ENCODE results near the gene RIN3. TPM values are rescaled to one million over a fixed set of nuclear protein-coding genes. Genes with fewer than 3 reads are reported as not detected.
"Not testable (repeated sequence)": the region's sequence is repeated elsewhere in the genome, so short reads cannot be mapped to it uniquely, and the experiment has no call there.

RIN3 gene
- total RNA-seq, 4 donors from 2014 or later = 15.4 to 53.6 (median 39.7) TPM

- H3K27me3 ChIP-seq = no peaks in the 10 kb centered on the region
- peaks cover 0 to 21% (median 0%) of the 10 kb centered on the region in 3 donors for H3K36me3 ChIP-seq
- H3K4me1 ChIP-seq = peaks cover 0 to 1% (median 0%) of the 10 kb centered on the region in 4 donors
- no peak overlapping the region for H3K4me3 ChIP-seq
- no peak for DNase-seq
- no peak overlapping the region for H3K27ac ChIP-seq
- TF ChIP-seq POLR2A (IDR thresholded peaks at IDR 0.05) = no peak
- no peak for TF ChIP-seq CTCF (IDR thresholded peaks at IDR 0.05)
- H3K9me3 ChIP-seq = no peaks in the 10 kb centered on the region
These were observed 124.7 kb downstream of the RIN3 start for GRCh38 chr14:92638266-92638665.

GRCh38 chr14:92638904-92639303 is 125.3 kb downstream of the RIN3 start:
- H3K9me3 ChIP-seq = no peaks in the 10 kb centered on the region
- peak overlapping the region in 1 of 4 donors; percentile 35 for H3K27ac ChIP-seq
- DNase-seq = no peak
- no peaks in the 10 kb centered on the region for H3K4me1 ChIP-seq
- no peaks in the 10 kb centered on the region for H3K27me3 ChIP-seq
- TF ChIP-seq CTCF (IDR thresholded peaks at IDR 0.05) (no peak), POLR2A (IDR thresholded peaks at IDR 0.05) (no peak)
- H3K36me3 ChIP-seq = peaks cover 0 to 21% (median 0%) of the 10 kb centered on the region in 3 donors
- no peak overlapping the region for H3K4me3 ChIP-seq

GRCh38 chr14:92639472-92640117 is 126.0 kb downstream of the RIN3 start:
- H3K27me3 ChIP-seq, DNase-seq, H3K4me3 ChIP-seq, H3K4me1 ChIP-seq, H3K9me3 ChIP-seq: not testable (repeated sequence)
- peaks cover 0 to 26% (median 0%) of the 10 kb centered on the region in 3 donors for H3K36me3 ChIP-seq
- peak overlapping the region in 1 of 4 donors; percentile 35 for H3K27ac ChIP-seq

- TF ChIP-seq CTCF (IDR thresholded peaks at IDR 0.05) (no peak), POLR2A (IDR thresholded peaks at IDR 0.05) (no peak)
- Histone ChIP-seq H3K36me3 (peaks cover 0 to 29% (median 0%) of the 10 kb centered on the region in 3 donors), H3K27me3 (no peaks in the 10 kb centered on the region), H3K9me3 (no peaks in the 10 kb centered on the region), H3K4me3 (no peak overlapping the region), H3K4me1 (peaks cover 0 to 4% (median 0%) of the 10 kb centered on the region in 4 donors), H3K27ac (no peak overlapping the region)
- no peak for DNase-seq
These were observed 127.7 kb downstream of the RIN3 start for GRCh38 chr14:92641306-92641705.

GRCh38 chr14:92644171-92644969 is 130.8 kb downstream of the RIN3 start:
- H3K36me3 ChIP-seq = peaks cover 0 to 29% (median 0%) of the 10 kb centered on the region in 3 donors
- no peaks in the 10 kb centered on the region for H3K9me3 ChIP-seq
- H3K27me3 ChIP-seq = no peaks in the 10 kb centered on the region
- TF ChIP-seq CTCF (IDR thresholded peaks at IDR 0.05) (no peak), POLR2A (IDR thresholded peaks at IDR 0.05) (no peak)
- H3K4me1 ChIP-seq = peaks cover 0 to 22% (median 4%) of the 10 kb centered on the region in 4 donors
- DNase-seq = no peak
- H3K27ac ChIP-seq = no peak overlapping the region
- H3K4me3 ChIP-seq = no peak overlapping the region

- Histone ChIP-seq H3K36me3 (peaks cover 0 to 29% (median 0%) of the 10 kb centered on the region in 3 donors), H3K4me1 (peaks cover 0 to 22% (median 4%) of the 10 kb centered on the region in 4 donors), H3K9me3 (no peaks in the 10 kb centered on the region), H3K27me3 (no peaks in the 10 kb centered on the region), H3K27ac (peak overlapping the region in 1 of 4 donors; percentile 88), H3K4me3 (no peak overlapping the region)
- no peak for DNase-seq
- TF ChIP-seq CTCF (IDR thresholded peaks at IDR 0.05) = no peak
- TF ChIP-seq POLR2A (IDR thresholded peaks at IDR 0.05) = no peak
These were observed 131.5 kb downstream of the RIN3 start for GRCh38 chr14:92644970-92645515.

Measured in Peyer's patch (tissue), 4 donors.